GM18873 (cell line): ENCODE measurements around the gene LSR.
A peak's percentile ranks its signal among the peaks of the same experiment; 100 is the strongest.

Source experiments
- ATAC-seq: cut with Tn5 transposase; IDR thresholded peaks from one replicate; pipeline ENCODE4 v1.9.1; 2021; ENCODE audit warnings: mild to moderate bottlenecking, moderate library complexity, moderate number of reproducible peaks; ENCODE audit not compliant: unreplicated experiment, low FRiP score

Gene LSR

GRCh38 chr19:35265126-35265899, 16.5 kb downstream of the LSR start:
- ATAC-seq = no peak

DNA sequence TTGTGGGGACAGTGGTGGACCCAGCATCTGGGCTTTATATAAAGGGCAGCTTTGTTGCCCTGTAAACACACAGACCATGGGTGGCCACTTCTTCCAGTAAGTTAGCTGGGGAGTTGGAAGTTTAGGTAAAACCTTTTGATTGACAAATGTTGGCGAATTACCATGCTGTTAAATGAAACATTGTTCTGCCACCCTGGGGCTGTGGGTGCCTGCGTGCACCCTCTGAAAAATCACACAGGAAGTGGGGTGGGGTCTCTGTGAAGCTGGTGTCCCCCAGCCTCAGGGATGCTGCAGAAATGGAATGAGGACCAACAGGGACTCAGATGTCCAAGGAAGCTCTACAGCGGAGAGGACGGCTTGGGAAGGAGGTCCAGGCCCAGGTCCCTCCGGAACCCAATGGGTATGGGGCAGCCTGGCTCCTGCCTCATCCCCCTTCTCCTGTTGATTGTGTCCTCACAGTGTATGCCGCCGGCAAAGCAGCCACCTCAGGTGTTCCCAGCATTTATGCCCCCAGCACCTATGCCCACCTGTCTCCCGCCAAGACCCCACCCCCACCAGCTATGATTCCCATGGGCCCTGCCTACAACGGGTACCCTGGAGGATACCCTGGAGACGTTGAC, 17.2 kb downstream of the LSR start:
- no peak for ATAC-seq

GRCh38 chr19:35266520-35267352, 17.9 kb downstream of the LSR start:
- no peak for ATAC-seq

DNA sequence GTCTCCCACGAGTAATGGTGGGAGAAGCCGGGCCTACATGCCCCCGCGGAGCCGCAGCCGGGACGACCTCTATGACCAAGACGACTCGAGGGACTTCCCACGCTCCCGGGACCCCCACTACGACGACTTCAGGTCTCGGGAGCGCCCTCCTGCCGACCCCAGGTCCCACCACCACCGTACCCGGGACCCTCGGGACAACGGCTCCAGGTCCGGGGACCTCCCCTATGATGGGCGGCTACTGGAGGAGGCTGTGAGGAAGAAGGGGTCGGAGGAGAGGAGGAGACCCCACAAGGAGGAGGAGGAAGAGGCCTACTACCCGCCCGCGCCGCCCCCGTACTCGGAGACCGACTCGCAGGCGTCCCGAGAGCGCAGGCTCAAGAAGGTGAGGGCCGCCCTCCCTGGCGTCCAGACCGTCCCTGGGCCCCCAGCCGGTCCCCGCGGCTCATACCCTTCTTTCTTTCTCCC, 18.6 kb downstream of the LSR start:
- ATAC-seq = no peak

DNA sequence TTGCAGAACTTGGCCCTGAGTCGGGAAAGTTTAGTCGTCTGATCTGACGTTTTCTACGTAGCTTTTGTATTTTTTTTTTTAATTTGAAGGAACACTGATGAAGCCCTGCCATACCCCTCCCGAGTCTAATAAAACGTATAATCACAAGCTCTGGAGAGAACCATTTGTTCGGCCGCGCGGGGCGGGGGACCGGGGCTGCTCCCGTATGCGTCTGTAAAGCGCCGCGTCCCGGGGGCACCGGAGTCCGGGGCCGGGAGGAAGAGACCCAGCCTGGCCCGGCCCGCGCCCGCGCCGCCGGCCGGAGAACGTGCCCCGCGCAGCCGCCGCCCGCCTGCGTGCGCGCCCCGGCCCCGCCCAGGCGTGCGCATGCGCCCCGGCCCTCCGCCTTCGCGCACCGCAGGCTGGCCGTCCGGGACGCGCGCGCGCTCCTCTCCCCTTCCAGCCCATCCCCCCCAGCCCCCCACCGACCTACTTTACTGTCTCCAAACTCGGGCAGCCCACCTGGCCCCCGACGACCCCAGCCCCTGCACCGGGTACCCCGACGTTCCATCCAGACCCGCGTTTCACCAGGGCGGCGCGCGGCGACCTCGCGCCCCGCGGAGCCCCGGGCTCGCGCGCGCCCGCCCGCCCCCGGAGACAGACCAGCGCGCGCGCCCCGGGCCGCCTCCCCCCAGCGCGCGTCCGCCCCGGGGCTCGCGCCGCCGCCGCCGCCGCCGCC, 19.2 kb downstream of the LSR start:
- ATAC-seq = no peak

DNA sequence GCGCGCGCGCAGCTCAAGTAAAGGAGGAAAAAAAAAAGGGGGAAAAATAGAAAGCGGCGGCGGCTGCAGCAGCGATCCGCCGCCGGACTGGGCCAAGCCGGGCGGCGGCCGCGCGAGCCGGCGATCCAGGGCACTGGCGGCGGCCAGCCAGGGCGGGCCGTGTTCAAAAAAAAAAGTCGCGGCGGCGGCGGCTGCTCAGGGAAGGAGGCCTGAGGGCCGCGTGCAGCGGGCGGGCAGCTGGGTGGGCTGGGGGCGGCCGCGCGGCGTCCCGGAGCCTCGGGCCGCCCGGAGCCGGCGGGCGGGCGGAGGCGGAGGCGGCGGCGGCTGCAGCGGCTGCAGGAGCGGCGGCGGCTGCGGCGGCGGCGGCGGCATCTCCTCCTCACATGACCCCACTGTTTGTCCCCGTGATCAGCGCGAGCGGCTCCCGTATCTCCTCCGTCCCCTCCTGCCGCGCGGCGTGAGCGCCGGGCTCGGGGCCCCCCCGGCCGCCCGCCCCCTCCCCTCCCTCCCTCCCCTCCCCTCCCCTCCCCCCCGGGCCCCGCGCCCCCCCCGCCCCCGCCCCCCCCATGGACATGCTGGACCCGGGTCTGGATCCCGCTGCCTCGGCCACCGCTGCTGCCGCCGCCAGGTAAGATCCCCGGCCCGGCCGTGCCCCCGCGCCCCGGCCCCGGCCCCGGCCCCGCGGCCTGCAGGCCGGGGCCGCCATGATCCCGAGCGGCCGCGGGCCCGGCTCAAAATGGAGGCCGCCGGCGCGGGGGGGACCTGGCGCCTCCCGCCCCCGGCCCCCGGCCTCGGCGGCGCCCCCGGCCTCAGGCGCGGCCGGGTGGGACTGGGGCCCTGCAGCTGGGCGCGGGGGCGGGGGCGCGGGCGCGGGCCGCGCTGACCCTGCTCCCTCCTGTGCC, 20.0 kb downstream of the LSR start, which contains the start of gene USF2:
Gene USF2 (plus strand): TSS at position 427 of the 902 bp plus-strand sequence. CDS start 140 bp downstream, at position 567.
- no peak for ATAC-seq

- ATAC-seq = peak; percentile 51
These were observed 20.8 kb downstream of the LSR start for GRCh38 chr19:35269438-35270117.

GRCh38 chr19:35270381-35270811, 21.6 kb downstream of the LSR start:
- no peak for ATAC-seq

- ATAC-seq = no peak
These were observed 22.7 kb downstream of the LSR start for GRCh38 chr19:35271546-35271945.

- no peak for ATAC-seq
These were observed 23.4 kb downstream of the LSR start for GRCh38 chr19:35272122-35272719.

DNA sequence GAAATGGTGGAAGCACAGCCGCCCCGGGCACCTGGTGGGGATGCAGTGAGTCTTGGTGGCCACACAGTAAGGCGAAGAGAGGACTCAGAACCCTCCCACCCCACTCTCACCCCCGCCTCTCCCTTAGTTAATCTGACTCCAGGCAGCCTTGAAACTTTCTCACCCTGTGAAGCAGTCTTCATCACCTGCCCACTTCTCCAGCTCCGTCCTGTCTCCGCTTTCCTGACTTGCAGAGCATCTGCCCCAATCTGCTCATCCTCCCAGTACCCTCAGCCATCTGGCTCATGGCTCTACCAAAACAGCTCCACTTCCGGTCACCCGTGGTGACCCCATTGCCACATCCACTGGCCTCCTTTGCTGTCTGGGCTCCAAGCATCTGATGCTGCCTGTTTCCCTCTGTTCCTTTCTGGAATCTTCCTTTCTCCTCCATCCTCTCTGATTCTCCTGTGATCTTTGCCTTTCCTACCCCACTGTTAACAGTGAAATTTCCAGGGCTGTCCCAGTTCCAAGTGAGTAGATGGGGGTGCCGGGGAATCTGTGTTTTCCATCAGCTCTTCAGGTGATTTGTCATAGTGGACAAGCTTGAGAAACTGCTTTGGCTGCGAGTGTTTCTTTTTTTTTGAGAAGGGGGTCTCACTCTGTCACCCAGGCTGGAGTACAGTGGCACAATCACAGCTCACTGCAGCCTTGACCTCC, 24.3 kb downstream of the LSR start:
- no peak for ATAC-seq

DNA sequence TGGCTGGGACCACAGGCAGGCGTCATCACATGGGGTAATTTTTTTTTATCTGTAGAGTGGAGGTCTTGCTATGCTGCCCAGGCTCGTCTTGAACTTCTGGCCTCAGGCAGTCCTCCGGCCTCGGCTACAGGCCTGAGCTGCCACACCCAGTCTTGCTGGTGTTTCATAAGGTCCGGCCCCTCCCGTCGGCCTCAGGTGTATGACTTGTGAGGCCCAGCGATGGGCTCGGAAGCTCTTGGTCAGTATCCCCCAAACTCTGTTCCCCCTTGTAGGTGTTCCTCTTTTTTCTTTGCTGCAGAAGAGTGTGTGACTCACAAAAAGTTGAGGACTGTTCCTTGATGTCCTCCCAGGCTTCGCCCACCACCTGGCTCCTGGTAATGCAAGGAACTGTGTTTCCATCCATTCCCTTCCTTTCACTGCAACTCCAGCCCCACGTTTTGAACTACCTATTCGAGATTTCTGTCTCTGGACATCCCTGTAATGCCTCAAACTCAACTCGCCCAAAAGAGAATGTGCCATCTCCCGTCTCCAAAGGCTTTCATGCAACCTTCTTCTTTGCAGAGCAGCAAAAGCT, 25.0 kb downstream of the LSR start:
- no peak for ATAC-seq

DNA sequence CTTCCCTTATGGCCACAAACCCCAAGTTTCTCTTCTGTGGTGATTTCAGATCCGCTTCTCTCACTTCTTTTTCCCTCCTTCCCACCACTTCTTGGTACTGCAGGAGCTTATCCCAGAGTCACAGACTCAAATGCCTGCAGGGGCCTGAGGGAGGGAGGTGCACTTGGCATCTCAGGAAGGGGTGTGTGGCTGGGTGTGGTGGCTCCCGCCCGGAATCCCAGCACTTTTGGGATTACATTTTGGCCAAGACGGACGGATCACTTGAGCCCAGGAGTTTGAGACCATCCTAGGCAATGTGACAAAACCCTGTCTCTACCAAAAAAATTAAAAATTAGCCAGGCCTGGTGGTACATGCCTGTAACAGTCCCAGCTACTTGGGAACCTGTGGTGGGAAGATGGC, 25.5 kb downstream of the LSR start:
- ATAC-seq = no peak

DNA sequence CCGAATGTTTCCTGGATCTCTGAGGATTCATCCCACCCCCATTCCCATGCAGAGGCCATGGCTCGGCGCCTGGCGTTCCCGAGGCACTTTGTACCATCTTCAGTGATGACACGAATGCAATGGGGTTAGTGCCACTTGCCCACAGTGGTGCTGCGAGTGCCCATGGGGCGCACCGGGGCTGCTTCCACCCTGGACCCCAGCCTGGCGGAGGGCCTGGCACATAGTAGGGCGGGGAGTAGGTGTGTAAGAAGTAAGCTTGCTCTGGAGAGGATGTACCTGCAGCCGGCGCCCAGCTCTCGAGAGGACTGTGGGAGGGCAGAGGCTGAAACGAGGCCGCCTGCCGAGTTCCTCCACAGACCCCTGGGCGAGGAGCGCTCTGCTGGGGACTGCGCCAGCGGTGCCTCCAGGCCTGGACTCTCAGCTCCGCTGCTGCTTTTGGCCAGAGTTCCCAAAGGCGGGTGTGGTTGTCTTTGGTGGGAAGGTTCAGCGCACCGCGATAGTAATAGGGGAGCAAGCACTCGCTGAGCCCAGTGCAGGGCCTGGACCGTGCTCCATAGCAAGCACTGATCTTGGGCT, 28.0 kb downstream of the LSR start:
- ATAC-seq = no peak

DNA sequence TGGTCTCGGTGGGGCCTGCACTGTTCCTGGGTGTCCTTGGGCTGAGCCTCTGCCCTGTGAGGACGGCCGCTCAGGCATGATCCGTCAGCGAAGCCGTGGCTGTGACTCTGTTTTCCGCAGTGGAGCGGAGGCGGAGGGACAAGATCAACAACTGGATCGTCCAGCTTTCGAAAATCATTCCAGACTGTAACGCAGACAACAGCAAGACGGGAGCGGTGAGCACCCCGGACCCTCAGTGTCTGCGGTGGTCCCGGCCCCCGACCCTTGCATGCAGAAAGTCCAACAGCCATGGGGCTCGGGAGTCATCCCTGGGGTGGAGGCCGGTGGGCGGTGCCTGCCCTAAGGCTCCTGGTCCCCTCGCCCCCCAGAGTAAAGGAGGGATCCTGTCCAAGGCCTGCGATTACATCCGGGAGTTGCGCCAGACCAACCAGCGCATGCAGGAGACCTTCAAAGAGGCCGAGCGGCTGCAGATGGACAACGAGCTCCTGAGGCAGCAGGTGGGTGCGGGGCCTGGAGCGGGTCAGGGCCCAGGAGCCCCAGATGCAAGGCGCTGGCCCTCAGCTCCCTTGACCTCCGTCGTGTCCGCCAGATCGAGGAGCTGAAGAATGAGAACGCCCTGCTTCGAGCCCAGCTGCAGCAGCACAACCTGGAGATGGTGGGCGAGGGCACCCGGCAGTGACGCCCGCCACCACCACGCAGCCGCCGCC, 29.9 kb downstream of the LSR start:
- ATAC-seq = no peak

- ATAC-seq = no peak
These were observed 30.6 kb downstream of the LSR start for GRCh38 chr19:35279374-35279773.
